Fibroblast of villous mesenchyme (primary cell): ENCODE measurements around the gene DDX31. TPM values are rescaled to one million over a fixed set of nuclear protein-coding genes. Genes with fewer than 3 reads are reported as not detected.
A peak's percentile ranks its signal among the peaks of the same experiment; 100 is the strongest.

ENCODE experiments used
- DNase-seq: peaks from one replicate; pipeline ENCODE4 v3.0.0-alpha.2; 2010; ENCODE audit warnings: low read depth
- H3K4me3 ChIP-seq: 2 replicates; pipeline ENCODE4 v1.5.1; 2011; ENCODE audit warnings: low read depth, mild to moderate bottlenecking, low read length
- CTCF ChIP-seq: IDR thresholded peaks from 2 replicates; pipeline ENCODE4 v1.5.1; 2012; ENCODE audit warnings: low read depth, mild to moderate bottlenecking, low read length; ENCODE audit not compliant: insufficient read depth
- total RNA-seq: library from RNA; depleted of rRNA; stranded (reverse); fragments of >200 nt; gene quantifications from 2 replicates; pipeline ENCODE4 v1.2.3, GENCODE V29; 2012

Gene DDX31
- total RNA-seq, 1 donor, result 19.4 TPM

- H3K4me3 ChIP-seq, result no peak overlapping the region
- TF ChIP-seq CTCF, result no peak
- no peak for DNase-seq
Observed at GRCh38 chr9:132547052-132547431, 122.7 kb downstream of the DDX31 start.

DNA sequence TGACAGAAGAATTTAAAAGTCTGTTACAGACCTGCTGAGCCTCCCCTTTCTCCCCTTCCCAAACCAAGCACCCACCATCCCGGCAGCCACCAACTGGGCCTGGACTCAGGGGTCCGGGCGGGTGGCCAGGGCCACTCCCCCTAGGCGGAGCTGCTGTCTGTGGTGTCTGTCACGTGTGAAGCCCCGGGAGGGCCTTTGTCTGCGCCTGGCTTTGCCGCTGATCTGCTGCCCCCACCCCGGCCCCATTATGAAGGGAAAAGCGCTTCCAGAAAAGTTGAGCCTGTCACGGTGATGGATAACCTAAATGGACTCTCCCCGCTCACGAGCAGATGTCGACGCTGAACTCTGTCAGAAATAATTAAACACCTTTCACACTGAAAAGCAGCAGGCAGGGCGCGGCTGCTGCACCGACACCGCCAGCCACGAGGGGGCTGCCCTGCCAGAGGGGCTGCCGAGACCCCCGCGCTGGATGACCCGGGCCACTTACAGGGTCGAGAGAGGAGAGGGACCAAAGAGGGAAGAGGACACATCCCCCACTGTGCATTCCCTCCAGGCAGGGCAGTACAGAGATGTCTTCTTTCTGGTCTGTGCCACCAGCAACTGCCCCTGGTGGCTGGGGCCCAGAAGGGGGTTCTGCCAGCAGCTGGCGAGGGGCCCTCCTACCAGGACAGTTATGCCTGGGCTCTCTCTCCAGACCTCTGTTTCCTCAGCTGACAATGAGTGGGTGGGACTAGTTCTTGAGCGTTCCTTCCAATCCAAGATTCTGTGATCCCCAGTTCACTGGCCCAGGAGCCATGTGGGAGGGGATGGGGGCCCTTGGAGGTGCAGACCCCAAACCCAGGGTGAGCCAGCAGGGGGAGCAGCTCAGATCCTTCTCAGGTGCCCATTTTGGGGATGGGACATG lies 123.4 kb downstream of the DDX31 start:
- H3K4me3 ChIP-seq, result peak overlapping the region; percentile 23
- peak; percentile 43 for TF ChIP-seq CTCF
- DNase-seq, result peak; percentile 12

DNA sequence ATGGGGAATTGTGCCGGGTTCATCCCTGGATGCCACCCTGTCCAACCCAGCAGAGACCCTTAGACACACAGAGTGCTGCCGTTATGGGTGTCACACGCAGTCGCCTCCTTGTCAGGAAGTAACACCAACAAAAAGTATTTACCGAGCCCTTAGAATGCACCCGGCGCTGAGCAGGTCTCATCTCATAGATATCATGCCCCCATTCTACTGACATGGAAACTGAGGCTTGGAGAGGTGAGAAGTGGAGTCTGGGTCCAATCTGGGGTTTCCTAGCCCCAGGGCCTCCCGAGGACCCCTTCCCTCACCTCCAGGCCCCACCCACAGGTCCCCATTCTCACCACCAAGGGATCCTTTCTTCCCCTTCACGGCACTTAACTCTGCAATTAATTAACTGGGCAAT lies 124.2 kb downstream of the DDX31 start:
- TF ChIP-seq CTCF, result no peak
- no peak overlapping the region for H3K4me3 ChIP-seq
- DNase-seq, result no peak

- no peak for TF ChIP-seq CTCF
- no peak for DNase-seq
- no peak overlapping the region for H3K4me3 ChIP-seq
Observed at GRCh38 chr9:132543960-132544359, 125.8 kb downstream of the DDX31 start.

DNA sequence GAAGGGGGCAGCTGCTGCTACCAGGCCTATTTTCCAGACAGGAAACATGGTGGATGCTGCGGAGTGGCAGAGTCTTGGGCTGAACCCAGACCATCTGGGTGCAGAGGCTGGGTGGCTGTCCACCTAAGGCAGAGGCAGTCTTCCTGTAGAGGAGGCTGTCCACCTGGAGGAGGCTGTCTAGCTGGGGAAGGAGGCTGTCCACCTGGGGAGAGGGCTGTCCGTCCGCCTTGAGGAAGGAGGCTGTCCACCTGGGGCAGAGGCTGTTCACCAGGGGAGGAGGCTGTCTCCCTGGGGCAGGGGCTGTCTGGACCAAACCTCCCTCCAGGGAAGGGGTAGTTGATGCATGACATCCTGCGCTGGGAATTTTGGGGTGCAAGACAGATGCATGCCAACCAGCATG lies 126.5 kb downstream of the DDX31 start:
- TF ChIP-seq CTCF, result no peak
- H3K4me3 ChIP-seq, result no peak overlapping the region
- DNase-seq, result no peak

Other genes with a start within 250 kb of the DDX31 start
- gene BARHL1, start 87.4 kb downstream of the DDX31 start, total RNA-seq, result not detected in 2 replicates
- gene GTF3C4, start 481 bp upstream of the DDX31 start, total RNA-seq, result 18.4 and 22.9 TPM in 2 replicates
- 0.32 TPM in 1 of 2 replicates, not detected in the other for gene AK8, start 208.3 kb upstream of the DDX31 start, total RNA-seq
- 2.2 and 2.6 TPM in 2 replicates for gene SPACA9, start 208.9 kb upstream of the DDX31 start, total RNA-seq